ENCODE data around the gene CCL4L2. TPM values are rescaled to one million over a fixed set of nuclear protein-coding genes. Genes with fewer than 3 reads are reported as not detected.
A peak's percentile ranks its signal among the peaks of the same experiment; 100 is the strongest.
"Not testable (repeated sequence)": the region's sequence is repeated elsewhere in the genome, so short reads cannot be mapped to it uniquely, and the experiment has no call there.

The CCL4L2 gene
- total and polyA plus RNA-seq, 11 donors: 0.18 to 6.8 (median 4.5) TPM; not detected in 8

DNA sequence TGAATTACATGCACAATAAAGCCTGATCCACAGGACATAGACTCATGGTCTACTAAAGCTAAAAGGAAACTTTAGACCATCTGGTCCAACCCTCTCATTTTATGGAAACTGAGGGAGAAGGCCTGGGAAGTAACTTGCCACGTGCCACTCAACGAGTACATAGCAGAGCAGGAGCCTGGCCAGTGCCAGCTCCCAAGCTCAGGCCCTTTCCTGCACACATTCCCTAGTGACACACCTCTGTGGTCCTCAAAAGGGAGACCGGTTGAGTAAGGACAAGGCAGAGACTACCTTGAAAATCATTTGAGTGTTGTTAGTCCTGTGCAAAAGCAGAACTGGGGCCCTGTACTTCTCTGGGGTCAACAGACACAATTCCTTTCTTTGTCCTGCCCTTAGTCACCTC, 2.8 kb downstream of the CCL4L2 start:
- H3K36me3 ChIP-seq: no peaks in the 10 kb centered on the region
- WGBS, 4 donors: 74 to 86% (median 81%) methylated on average over 3 of the region's 3 CpGs
- DNase-seq (no peak), ATAC-seq (no peak)
- H3K9me3 ChIP-seq: peaks cover 0 to 10% (median 0%) of the 10 kb centered on the region in 12 donors
- peaks cover 0 to 7% (median 0%) of the 10 kb centered on the region in 12 donors for H3K4me1 ChIP-seq
- intact Hi-C loops (cut with DNase I): loop anchor here in 1 of 10 donors (1.0 kb wide), 1 partner anchor 105 kb away; no protein-coding TSS in a partner anchor
- H3K4me3 ChIP-seq: no peak overlapping the region
- H3K27me3 ChIP-seq: peaks cover 0 to 37% (median 0%) of the 10 kb centered on the region in 9 donors
- TF ChIP-seq, protein P1, sequence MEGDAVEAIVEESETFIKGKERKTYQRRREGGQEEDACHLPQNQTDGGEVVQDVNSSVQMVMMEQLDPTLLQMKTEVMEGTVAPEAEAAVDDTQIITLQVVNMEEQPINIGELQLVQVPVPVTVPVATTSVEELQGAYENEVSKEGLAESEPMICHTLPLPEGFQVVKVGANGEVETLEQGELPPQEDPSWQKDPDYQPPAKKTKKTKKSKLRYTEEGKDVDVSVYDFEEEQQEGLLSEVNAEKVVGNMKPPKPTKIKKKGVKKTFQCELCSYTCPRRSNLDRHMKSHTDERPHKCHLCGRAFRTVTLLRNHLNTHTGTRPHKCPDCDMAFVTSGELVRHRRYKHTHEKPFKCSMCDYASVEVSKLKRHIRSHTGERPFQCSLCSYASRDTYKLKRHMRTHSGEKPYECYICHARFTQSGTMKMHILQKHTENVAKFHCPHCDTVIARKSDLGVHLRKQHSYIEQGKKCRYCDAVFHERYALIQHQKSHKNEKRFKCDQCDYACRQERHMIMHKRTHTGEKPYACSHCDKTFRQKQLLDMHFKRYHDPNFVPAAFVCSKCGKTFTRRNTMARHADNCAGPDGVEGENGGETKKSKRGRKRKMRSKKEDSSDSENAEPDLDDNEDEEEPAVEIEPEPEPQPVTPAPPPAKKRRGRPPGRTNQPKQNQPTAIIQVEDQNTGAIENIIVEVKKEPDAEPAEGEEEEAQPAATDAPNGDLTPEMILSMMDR (IDR thresholded peaks at IDR 0.05): no peak
- no peak for TF ChIP-seq POLR2A (IDR thresholded peaks at IDR 0.05)
- no peak overlapping the region for H3K27ac ChIP-seq

DNA sequence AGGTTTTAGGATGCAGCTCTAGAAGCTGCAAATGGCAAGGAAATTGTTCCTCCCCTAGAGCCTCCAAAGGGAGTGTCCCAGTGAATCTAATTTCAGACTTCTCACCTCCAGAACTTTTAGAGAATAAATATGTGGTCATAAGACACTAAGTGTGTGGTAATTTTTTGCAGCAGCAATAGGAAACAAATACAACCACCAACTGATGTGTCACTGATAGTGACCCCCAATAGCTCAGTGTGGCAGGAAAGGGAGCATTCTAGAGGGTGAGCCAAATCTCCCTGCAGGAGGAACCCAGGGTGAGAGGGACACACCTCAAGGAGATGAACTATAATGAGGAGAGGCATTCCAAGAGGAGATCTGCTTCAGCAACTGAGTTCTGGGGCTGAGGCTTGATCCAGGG, 4.1 kb downstream of the CCL4L2 start:
- intact Hi-C loops (cut with DNase I): loop anchor here in 1 of 10 donors (1.0 kb wide), 1 partner anchor 107 kb away; no protein-coding TSS in a partner anchor
- no peaks in the 10 kb centered on the region for H3K36me3 ChIP-seq
- peaks cover 0 to 15% (median 0%) of the 10 kb centered on the region in 12 donors for H3K9me3 ChIP-seq
- no peak overlapping the region for H3K4me3 ChIP-seq
- peaks cover 0 to 7% (median 0%) of the 10 kb centered on the region in 12 donors for H3K4me1 ChIP-seq
- TF ChIP-seq POLR2A (IDR thresholded peaks at IDR 0.05): no peak
- H3K27me3 ChIP-seq: peaks cover 0 to 40% (median 0%) of the 10 kb centered on the region in 9 donors
- no peak for ATAC-seq
- no peak for DNase-seq
- no peak overlapping the region for H3K27ac ChIP-seq

DNA sequence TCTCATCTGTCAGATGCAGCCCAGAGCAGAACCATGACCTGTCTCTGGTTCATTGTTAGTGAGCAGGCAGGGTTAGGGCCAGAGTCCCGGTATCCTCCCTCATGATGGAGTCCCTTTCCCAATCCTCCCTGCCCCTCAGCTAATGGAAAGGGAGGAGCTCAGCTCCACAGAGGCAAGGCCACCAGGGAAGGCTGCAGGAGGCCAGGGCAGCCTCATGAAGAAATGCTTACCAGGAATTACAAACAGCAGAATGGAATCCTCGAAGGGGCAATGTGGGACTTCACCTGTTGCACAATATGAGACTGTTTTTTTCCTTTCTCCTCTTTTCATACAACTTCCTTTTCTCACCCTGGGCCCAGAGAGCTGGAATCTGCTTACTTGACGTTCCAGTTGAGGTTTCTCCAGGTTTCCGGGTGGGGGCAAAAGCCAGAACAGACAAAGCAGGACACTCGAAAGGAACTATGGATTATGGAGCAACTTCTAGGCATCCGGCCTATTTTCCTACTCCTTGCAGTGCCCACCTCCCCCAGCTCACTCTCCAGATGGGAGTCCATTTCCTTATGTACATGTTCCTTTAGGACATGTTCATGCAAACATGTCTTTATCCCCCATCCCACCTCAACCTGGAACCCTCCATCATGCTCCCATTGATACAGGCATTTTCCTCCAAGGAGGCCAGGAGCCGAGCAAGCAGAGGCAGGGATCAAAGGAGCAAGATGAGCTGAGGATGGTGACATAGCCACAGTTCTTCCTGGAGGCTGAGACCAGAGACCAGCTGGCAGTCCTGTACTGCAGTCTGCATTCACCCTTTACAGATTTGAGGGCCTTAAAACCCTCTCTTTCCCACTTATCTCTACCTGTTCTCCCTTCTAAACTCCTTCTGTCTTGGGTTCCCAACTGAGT, 4.8 kb downstream of the CCL4L2 start:
- H3K36me3 ChIP-seq; H3K4me1 ChIP-seq; DNase-seq; intact Hi-C loops (cut with DNase I); H3K4me3 ChIP-seq; ATAC-seq; H3K27ac ChIP-seq: not testable (repeated sequence)
- Histone ChIP-seq H3K9me3 (peaks cover 0 to 15% (median 0%) of the 10 kb centered on the region in 12 donors), H3K27me3 (peaks cover 0 to 40% (median 0%) of the 10 kb centered on the region in 9 donors)
- WGBS, 4 donors: 76 to 80% (median 78%) methylated on average over 7 of the region's 7 CpGs

DNA sequence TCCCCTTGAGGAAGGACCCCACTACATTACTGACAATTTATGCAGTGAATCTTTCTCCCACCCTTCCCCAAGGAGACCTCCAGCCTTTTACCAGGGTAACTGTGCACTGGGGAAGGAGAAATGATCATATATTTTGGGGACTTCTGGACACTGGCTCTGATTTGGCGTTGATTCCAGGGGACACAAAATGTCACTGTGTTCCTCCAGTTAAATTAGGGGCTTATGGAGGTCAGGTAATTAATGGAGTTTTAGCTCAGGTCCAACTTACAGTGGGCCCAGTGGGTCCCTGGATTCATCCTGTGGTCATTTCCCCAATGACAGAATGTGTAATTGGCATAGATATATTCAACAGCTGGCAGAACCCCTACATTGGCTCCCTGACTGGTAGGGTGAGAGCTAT, 8.7 kb downstream of the CCL4L2 start:
- WGBS, 4 donors: 91 to 100% (median 96%) methylated on average over 1 of the region's 1 CpG
- H3K4me3 ChIP-seq; H3K36me3 ChIP-seq; ATAC-seq; H3K27ac ChIP-seq; intact Hi-C loops (cut with DNase I); DNase-seq: not testable (repeated sequence)
- peaks cover 0 to 15% (median 0%) of the 10 kb centered on the region in 12 donors for H3K9me3 ChIP-seq
- H3K4me1 ChIP-seq: peaks cover 0 to 11% (median 0%) of the 10 kb centered on the region in 12 donors
- peaks cover 0 to 22% (median 0%) of the 10 kb centered on the region in 9 donors for H3K27me3 ChIP-seq

DNA sequence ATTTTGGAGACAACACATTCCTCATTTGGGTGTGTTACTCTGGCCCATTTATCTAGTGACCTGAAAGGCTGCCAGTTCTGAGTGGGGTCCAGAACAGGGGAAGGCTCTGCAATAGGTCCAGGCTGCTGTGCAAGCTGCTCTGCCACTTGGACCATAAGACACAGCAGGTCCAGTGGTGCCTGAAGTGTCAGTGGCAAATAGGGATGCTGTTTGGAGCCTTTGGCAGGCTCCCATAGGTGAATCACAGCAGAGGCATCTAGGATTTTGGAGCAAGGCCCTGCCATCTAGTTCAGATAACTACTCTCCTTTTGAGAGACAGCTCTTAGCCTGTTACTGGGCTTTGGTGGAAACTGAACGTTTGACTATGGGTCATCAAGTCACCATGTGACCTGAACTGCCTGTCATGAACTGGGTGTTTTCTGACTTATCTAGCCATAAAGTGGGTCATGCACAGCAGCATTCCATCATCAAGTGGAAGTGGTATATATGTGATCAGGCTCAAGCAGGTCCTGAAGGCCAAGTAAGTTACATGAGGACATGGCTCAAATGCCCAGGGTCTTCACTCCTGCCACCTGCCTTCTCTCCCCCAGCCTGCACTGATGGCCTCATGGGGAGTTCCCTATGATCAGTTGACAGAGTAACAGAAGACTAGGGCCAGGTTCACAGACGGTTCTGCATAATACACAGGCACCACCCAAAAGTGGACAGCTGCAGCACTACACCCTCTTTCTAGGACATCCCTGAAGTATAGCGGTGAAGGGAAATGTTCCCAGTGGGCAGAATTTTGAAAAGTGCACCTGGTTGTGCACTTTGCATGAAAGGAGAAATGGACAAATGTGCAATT, 10.1 kb downstream of the CCL4L2 start:
- ATAC-seq; H3K36me3 ChIP-seq; intact Hi-C loops (cut with DNase I); H3K4me3 ChIP-seq: not testable (repeated sequence)
- WGBS, 4 donors: 50 to 82% (median 64%) methylated on average over 3 of the region's 3 CpGs
- peaks cover 0 to 14% (median 0%) of the 10 kb centered on the region in 9 donors for H3K27me3 ChIP-seq
- peaks cover 0 to 15% (median 0%) of the 10 kb centered on the region in 12 donors for H3K9me3 ChIP-seq
- DNase-seq: peak in 1 of 5 donors; percentile 52
- peaks cover 0 to 11% (median 0%) of the 10 kb centered on the region in 12 donors for H3K4me1 ChIP-seq
- H3K27ac ChIP-seq: peak overlapping the region in 1 of 12 donors; percentile 10

DNA sequence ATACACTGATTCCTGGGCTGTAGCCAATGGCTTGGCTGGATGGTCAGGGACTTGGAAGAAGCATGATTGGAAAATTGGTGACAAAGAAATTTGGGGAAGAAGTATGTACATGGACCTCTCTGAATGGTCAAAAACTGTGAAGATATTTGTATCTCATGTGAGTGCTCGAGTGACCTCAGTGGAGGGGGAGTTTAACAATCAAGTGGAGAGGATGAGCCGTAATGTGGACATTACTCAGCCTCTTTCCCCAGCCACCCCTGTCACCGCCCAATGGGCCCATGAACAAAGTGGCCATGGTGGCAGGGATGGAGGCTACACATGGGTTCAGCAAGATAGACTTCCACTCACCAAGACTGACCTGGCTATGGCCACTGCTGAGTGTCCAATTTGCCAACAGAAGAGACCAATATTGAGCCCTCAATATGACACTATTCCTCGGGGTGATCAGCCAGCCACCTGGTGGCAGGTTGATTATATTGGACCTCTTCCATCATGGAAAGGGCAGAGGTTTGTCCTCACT, 10.8 kb downstream of the CCL4L2 start:
- intact Hi-C loops (cut with DNase I); H3K4me3 ChIP-seq; H3K27ac ChIP-seq; H3K36me3 ChIP-seq; ATAC-seq; DNase-seq: not testable (repeated sequence)
- Histone ChIP-seq H3K4me1 (peaks cover 0 to 11% (median 0%) of the 10 kb centered on the region in 12 donors), H3K27me3 (peaks cover 0 to 14% (median 0%) of the 10 kb centered on the region in 9 donors), H3K9me3 (peaks cover 0 to 15% (median 0%) of the 10 kb centered on the region in 12 donors)
- WGBS, 4 donors: 81 to 86% (median 84%) methylated on average over 4 of the region's 4 CpGs

DNA sequence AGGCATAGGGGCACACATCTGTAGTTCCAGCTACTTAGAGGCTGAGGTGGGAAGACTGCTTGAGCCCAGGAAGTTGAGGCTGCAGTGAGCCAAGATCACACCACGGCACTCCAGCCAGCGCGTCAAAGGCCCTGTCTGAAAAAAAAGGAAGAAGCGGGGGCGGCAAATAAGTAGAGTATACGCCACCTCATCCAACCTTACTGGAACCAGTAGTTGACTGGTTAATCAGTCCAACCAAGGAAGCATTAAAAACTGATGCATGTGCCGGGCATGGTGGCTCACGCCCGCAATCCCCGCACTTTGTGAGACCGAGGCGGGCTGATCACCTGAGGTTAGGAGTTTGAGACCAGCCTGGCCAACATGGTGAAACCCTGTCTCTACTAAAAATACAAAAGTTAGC, 12.1 kb downstream of the CCL4L2 start:
- H3K27me3 ChIP-seq; intact Hi-C loops (cut with DNase I); H3K36me3 ChIP-seq; ATAC-seq; DNase-seq; H3K4me3 ChIP-seq; H3K27ac ChIP-seq: not testable (repeated sequence)
- Histone ChIP-seq H3K9me3 (peaks cover 0 to 14% (median 0%) of the 10 kb centered on the region in 12 donors), H3K4me1 (peaks cover 0 to 11% (median 0%) of the 10 kb centered on the region in 12 donors)
- 85 to 92% (median 89%) methylated on average over 12 of the region's 12 CpGs for WGBS, 4 donors

DNA sequence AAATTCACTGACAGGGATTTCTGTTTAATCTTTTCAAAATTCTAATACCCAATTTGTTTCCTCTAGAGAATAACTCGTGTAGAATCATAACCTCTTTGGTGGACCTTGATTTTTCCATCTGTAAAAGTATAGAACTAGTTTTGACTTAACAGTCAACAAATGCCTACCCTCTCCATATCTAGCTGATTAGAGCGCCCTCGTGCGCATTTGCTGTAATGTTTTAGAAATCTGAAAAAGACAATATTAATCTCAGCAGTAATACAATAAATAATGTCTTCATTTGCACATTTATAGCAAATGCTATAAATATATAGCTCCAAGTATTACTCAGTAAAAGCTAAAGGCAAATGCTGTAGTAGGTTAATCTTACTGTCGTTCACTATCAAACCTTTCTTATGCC, 18.8 kb downstream of the CCL4L2 start:
- intact Hi-C loops (cut with DNase I); ATAC-seq; H3K27me3 ChIP-seq; H3K4me1 ChIP-seq; H3K27ac ChIP-seq; H3K36me3 ChIP-seq; H3K4me3 ChIP-seq; H3K9me3 ChIP-seq: not testable (repeated sequence)
- 41 to 56% (median 43%) methylated on average over 4 to 5 of the region's 5 CpGs for WGBS, 4 donors
- peak in 1 of 5 donors; percentile 45 for DNase-seq

DNA sequence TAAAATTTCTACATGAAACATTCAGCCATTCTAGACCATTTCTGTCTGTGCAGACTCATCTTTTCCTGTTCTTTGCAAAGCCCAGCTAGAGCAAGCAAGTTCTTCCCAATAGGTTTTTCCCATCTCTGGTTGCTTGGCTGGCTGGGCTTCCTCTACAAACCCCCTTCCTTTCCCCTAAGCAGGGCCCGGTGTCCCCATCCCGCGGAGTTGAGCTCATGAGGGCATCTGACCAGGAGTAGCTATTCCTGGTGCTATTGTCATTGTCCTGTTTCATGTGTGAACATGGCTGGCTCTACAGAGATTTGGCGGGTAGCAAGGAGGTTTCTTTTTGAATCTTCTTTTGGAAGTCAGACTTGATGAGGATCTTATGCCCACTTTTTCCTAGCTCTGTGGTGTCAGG, 31.2 kb downstream of the CCL4L2 start:
- peak in 1 of 5 donors; percentile 10 for DNase-seq
- H3K4me3 ChIP-seq: not testable (repeated sequence)
- 57 to 70% (median 60%) methylated on average over 1 to 3 of the region's 4 CpGs; no CpG with 5 or more reads in 1 of the 4 donors for WGBS, 4 donors

More for the DNA sequence above, 31.2 kb downstream of the CCL4L2 start:
- H3K36me3 ChIP-seq; H3K9me3 ChIP-seq; H3K27me3 ChIP-seq; H3K4me1 ChIP-seq; ATAC-seq; intact Hi-C loops (cut with DNase I); H3K27ac ChIP-seq: not testable (repeated sequence)

All from heart left ventricle (tissue), 16 donors.